ENCODE measurements around the gene CRMP1. TPM values are rescaled to one million over a fixed set of nuclear protein-coding genes. Genes with fewer than 3 reads are reported as not detected.

CRMP1 gene
- total and polyA plus RNA-seq, 12 donors = 0.18 to 17.7 (median 4.8) TPM

- Histone ChIP-seq H3K4me3 (no peak overlapping the region), H3K9me3 (replicated peaks in 1 of 3) (no peaks in the 10 kb centered on the region), H3K27me3 (peaks cover 9% of the 10 kb centered on the region), H3K27ac (no peak overlapping the region), H3K36me3 (replicated peaks in 1 of 2) (no peaks in the 10 kb centered on the region), H3K4me1 (replicated peaks in 1 of 2) (no peaks in the 10 kb centered on the region)
- no peak for TF ChIP-seq CTCF (IDR thresholded peaks at IDR 0.05)
- no peak for TF ChIP-seq POLR2A (IDR thresholded peaks at IDR 0.05)
- DNase-seq = no peak
- 43 to 63% (median 58%) methylated on average over 11 of the region's 11 CpGs for WGBS, 4 donors
- intact Hi-C loops (cut with DNase I) = no loop called here
Measured at GRCh38 chr4:5917672-5918071, 24.8 kb upstream of the CRMP1 start.

GRCh38 chr4:5916229-5916628, 23.3 kb upstream of the CRMP1 start:
- 27 to 50% (median 47%) methylated on average over 3 of the region's 3 CpGs for WGBS, 4 donors

GRCh38 chr4:5913454-5913853, 20.6 kb upstream of the CRMP1 start:
- intact Hi-C loops (cut with DNase I) = no loop called here
- Histone ChIP-seq H3K4me3 (no peak overlapping the region), H3K36me3 (replicated peaks in 1 of 2) (no peaks in the 10 kb centered on the region), H3K9me3 (replicated peaks in 1 of 3) (no peaks in the 10 kb centered on the region), H3K27ac (no peak overlapping the region), H3K27me3 (no peaks in the 10 kb centered on the region), H3K4me1 (replicated peaks in 1 of 2) (no peaks in the 10 kb centered on the region)
- no peak for DNase-seq
- 71 to 85% (median 81%) methylated on average over 7 of the region's 7 CpGs for WGBS, 4 donors
- no peak for TF ChIP-seq CTCF (IDR thresholded peaks at IDR 0.05)

More at GRCh38 chr4:5916229-5916628, 23.3 kb upstream of the CRMP1 start:
- Histone ChIP-seq H3K27me3 (peaks cover 9% of the 10 kb centered on the region), H3K4me1 (replicated peaks in 1 of 2) (no peaks in the 10 kb centered on the region), H3K9me3 (replicated peaks in 1 of 3) (no peaks in the 10 kb centered on the region), H3K4me3 (no peak overlapping the region), H3K27ac (no peak overlapping the region), H3K36me3 (replicated peaks in 1 of 2) (no peaks in the 10 kb centered on the region)
- intact Hi-C loops (cut with DNase I) = no loop called here
- no peak for DNase-seq
- TF ChIP-seq POLR2A (IDR thresholded peaks at IDR 0.05) (no peak), CTCF (IDR thresholded peaks at IDR 0.05) (no peak)

GRCh38 chr4:5912614-5913019, 19.7 kb upstream of the CRMP1 start:
- Histone ChIP-seq H3K27ac (no peak overlapping the region), H3K4me1 (replicated peaks in 1 of 2) (no peaks in the 10 kb centered on the region), H3K9me3 (replicated peaks in 1 of 3) (no peaks in the 10 kb centered on the region), H3K36me3 (replicated peaks in 1 of 2) (no peaks in the 10 kb centered on the region), H3K4me3 (no peak overlapping the region), H3K27me3 (no peaks in the 10 kb centered on the region)
- no peak for TF ChIP-seq POLR2A (IDR thresholded peaks at IDR 0.05)
- no peak for TF ChIP-seq CTCF (IDR thresholded peaks at IDR 0.05)
- WGBS, 4 donors = 82 to 93% (median 92%) methylated on average over 1 of the region's 1 CpG
- no peak for DNase-seq
- intact Hi-C loops (cut with DNase I) = no loop called here

Measured in adrenal gland (tissue), 12 donors.